H54 (cell line): ENCODE data around the gene GIPC2.

Experiments
- DNase-seq: peaks from one replicate; pipeline ENCODE4 v3.0.0; 2011; ENCODE audit warnings: low spot score, mixed read lengths; ENCODE audit not compliant: insufficient read length
- FAIRE-seq: peaks from 3 replicates; lab custom pipeline; 2011; peaks lifted over from hg19 to GRCh38; lab: Jason Lieb, UNC
- POLR2A ChIP-seq: IDR thresholded peaks from 2 replicates; pipeline ENCODE4 v1.6.1; 2011; ENCODE audit warnings: low read depth, mild to moderate bottlenecking, low read length

Gene GIPC2

GRCh38 chr1:78143673-78144072 is 97.9 kb downstream of the GIPC2 start:
- no peak for TF ChIP-seq POLR2A
- DNase-seq (no peak), FAIRE-seq (no peak)

DNA sequence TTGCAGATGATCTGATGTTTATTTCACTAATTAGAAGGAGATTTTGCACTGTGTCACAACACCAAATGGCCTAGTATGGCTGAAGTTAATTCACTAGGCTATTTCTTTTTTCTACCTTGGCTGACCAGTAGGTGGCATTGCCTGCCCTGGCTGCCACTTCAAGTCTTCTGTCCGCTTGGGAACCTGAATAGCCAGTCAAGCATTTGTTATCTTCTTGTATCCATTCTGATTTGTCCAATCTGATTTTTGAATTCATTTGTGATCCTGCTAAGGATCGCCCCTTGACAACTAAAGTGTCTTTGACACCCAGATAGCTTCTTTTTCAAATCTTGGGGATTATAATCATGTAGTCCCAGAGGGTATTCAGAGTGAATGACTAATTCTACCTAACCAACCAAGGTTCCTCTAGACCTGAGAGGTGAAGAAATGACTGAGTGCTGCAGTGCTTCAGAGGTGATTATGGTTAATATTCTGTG is 99.4 kb downstream of the GIPC2 start:
- no peak for TF ChIP-seq POLR2A
- DNase-seq (peak; percentile 15), FAIRE-seq (peak; percentile 99)

DNA sequence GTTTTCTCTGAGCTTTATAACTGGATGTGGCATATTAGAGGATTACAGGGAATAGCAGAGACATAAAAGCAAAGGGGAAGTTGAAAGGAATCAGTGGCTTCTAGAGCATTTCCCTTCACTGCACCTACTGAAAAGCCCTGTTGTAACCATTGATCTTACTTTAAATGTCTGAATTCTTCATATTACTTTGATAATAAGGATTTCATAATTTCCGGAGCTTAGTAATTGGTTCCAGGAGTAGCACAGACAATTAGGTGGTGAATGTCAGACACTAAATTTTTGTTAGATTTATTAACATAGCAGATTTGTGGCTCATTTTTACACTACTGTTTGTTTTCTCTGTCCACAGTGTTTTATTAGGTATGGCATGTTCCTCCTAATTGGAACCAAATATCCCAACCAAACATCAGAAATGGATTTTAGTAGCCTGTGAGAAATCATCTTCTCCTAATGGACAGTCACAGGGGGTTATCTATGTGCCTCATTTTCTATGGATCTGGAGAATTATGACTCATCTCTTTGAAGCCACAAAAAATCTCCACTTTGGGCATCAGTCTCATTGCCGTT is 100.5 kb downstream of the GIPC2 start:
- no peak for TF ChIP-seq POLR2A
- FAIRE-seq (peak; percentile 15), DNase-seq (no peak)

DNA sequence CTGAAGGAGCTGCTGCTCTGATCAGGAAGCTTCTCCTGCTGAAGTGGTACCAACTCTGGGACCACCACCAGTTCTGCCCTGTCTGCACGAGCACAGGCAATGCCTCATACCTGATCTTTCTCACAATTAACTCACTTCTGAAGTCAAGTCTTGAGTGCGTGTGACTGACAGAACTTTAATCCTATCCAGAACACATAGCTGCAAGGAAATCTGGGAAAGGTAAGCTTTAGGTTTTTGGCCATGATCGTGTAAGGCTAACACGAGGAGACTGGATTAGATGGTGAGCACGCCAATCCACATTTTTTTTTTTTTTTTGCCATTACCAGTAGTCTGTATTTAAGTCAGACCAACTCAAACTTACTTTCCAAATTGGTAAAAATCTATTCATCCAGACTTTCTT is 101.3 kb downstream of the GIPC2 start:
- DNase-seq (no peak), FAIRE-seq (no peak)
- no peak for TF ChIP-seq POLR2A

GRCh38 chr1:78153092-78153736 is 107.4 kb downstream of the GIPC2 start:
- no peak for DNase-seq
- TF ChIP-seq POLR2A, result no peak
- FAIRE-seq, result no peak

DNA sequence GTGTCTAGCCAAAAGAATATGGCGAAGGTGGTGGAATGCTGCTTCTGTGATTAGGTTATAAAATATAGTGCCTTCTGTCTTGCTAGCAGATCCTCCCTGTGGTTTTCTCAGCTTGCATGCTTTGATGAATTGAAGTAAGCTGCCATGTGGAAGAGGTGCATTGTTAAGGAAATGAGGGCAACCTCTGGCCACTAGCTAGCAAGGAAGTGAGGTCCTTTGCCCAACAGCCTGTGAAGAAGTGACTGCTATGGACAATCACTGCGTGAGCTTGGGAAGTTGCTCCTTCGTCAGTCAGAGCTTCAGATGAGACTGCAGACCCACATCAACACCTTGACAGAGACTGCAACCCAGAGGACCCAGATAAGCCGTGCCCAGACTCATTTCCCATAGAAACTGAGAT is 109.4 kb downstream of the GIPC2 start:
- FAIRE-seq (peak; percentile 52), DNase-seq (no peak)
- no peak for TF ChIP-seq POLR2A

- FAIRE-seq (no peak), DNase-seq (no peak)
- no peak for TF ChIP-seq POLR2A
These were observed 111.2 kb downstream of the GIPC2 start for GRCh38 chr1:78156805-78157521.

GRCh38 chr1:78165816-78166215 is 120.0 kb downstream of the GIPC2 start:
- DNase-seq, result no peak
- peak; percentile 60 for FAIRE-seq
- TF ChIP-seq POLR2A, result no peak

- DNase-seq (no peak), FAIRE-seq (no peak)
- no peak for TF ChIP-seq POLR2A
These were observed 122.5 kb downstream of the GIPC2 start for GRCh38 chr1:78168306-78168705.

- no peak for TF ChIP-seq POLR2A
- FAIRE-seq, result no peak
These were observed 125.1 kb downstream of the GIPC2 start for GRCh38 chr1:78170859-78171258.

DNA sequence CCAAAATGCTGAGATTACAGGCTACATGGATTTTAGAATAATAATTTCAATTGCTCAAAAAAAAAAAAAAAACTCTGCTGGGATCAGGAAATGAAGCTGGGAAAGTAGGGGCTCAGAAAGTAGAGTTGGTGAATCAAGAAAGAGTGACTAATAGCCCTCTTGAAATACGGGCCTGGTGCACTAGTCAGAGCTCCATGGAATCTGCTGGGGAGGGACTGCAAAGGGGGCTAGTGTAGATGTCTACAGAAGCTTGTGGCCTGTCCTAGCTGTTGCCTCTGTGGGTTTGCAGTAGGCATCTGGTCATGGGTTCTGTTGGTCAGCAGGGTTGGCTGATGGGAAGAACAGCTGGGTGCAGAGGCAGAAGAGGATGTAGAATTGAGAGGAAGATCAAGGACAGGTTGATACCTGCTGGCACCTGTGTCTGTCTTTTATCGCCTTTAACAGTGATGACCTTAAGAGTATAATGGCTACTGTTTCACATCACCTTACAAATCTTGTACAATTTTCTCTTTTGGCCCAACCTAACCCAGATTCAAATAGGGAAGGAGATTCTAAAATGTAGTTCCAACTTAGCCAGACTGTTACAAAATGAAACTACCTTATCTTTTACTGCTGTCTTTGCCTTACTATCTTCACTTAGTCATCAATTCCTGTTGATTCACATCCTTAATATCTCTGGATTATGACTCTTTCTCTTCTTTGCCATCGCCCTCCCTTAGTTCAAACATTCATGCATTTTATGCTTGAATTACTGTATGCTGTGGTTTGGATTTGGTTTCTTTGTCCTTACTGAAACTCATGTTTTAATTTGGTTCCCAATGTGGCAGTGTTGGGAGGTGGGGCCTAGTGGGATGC is 126.2 kb downstream of the GIPC2 start:
- no peak for TF ChIP-seq POLR2A
- DNase-seq (peak; percentile 15), FAIRE-seq (peak; percentile 84)

More at GRCh38 chr1:78170859-78171258, 125.1 kb downstream of the GIPC2 start:
- DNase-seq, result no peak

- DNase-seq, result no peak
- peak; percentile 87 for FAIRE-seq
- no peak for TF ChIP-seq POLR2A
These were observed 130.7 kb downstream of the GIPC2 start for GRCh38 chr1:78176448-78176847.

DNA sequence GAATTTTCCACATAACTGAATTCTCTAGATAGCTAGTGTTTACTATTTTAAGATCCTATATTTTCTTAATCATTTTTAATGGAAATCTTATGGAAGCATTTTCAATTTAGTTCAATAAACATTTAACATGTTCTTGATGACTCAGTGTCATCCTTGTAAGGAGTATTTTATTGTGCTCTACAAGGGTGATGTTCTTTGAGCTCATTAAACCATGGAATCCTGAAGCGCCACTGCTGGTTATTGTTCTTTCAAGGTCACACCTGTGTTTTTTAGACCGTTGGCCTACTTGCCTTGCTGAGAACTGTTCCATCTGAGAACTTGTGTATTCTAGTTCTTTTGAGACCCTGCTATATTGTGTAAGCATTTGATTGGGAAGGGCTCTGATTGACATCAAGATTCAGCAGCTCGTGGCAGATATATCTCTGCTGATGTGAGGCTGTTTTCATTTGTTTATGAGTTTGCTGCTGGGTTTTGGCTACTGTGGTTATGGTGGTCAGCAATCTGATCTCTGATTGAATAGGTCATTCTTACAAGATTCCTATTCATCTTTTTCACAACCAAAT is 132.0 kb downstream of the GIPC2 start:
- FAIRE-seq (no peak), DNase-seq (no peak)
- TF ChIP-seq POLR2A, result no peak
